Measurements from ENCODE around the gene FRMD4A. TPM values are rescaled to one million over a fixed set of nuclear protein-coding genes. Genes with fewer than 3 reads are reported as not detected.

Gene FRMD4A
- polyA plus RNA-seq, 1 of the 3 experiments (the other 2 are of a cell fraction) = 37.7 TPM

GRCh38 chr10:14356921-14357320 is 26.2 kb upstream of the FRMD4A start (continued):
- no peak for TF ChIP-seq EZH2phosphoT487 (IDR thresholded peaks at IDR 0.05; ENCODE audit: borderline replicate concordance, low read depth)

DNA sequence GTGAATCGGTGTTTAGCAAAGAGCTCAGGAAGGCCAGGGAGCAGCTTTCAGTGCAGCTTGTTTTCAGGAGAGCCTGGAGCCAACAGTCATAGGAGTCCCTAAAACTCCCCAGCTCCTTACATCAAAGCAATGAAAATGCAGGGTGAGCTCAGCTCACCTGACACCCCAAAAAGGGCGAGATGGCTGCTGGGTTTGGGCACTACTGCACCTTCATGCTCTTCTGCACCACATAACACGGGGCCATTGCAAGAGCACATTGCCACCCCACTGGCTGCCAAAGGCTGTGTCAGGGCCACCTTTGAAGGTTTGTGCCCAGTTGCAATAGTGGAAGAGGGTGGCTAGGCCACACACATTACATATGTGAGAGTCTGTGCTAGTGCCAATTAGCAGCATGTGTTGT is 25.0 kb upstream of the FRMD4A start:
- Histone ChIP-seq H3K9ac (no peak overlapping the region), H3K27ac (ENCODE audit: low read depth in 2 of 2, low read length in 1 of 2) (no peak overlapping the region), H3K36me3 (replicated peaks in 1 of 2; ENCODE audit: control insufficient read depth in 1 of 2, insufficient read depth in 2 of 2, low read length in 1 of 2) (no peaks in the 10 kb centered on the region), H3K9me3 (no peaks in the 10 kb centered on the region), H3K27me3 (ENCODE audit: insufficient read depth) (no peaks in the 10 kb centered on the region; the same call in 1 of the 2 replicates), H2AFZ (ENCODE audit: low read depth) (no peak overlapping the region), H4K20me1 (ENCODE audit: insufficient read depth) (no peaks in the 10 kb centered on the region), H3F3A (replicated peaks; ENCODE audit: insufficient read depth) (no peaks in the 10 kb centered on the region), H3K4me3 (ENCODE audit: low read depth in 2 of 2, low read length in 1 of 2) (no peak overlapping the region), H3K4me2 (no peak overlapping the region), H3K79me2 (ENCODE audit: insufficient read depth) (no peaks in the 10 kb centered on the region), H3K4me1 (ENCODE audit: control insufficient read depth in 1 of 2, insufficient read depth in 2 of 2, low read depth in 1 of 2, low read length in 1 of 2) (no peaks in the 10 kb centered on the region), H3K9me2 (no peaks in the 10 kb centered on the region)
- no peak for DNase-seq
- CTCF ChIA-PET = interaction anchor here (0.6 kb wide), 2 partner anchors 22 to 1029 kb away, joined by 3 read pairs; no protein-coding TSS in a partner anchor
- TF ChIP-seq SMC3 (IDR thresholded peaks at IDR 0.05; ENCODE audit: low read depth, low read length) (no peak), JUND (IDR thresholded peaks at IDR 0.05) (no peak), POLR2AphosphoS5 (IDR thresholded peaks at IDR 0.05; ENCODE audit: low read depth, low read length) (no peak), YY1 (IDR thresholded peaks at IDR 0.05; ENCODE audit: low read depth) (no peak), RXRA (IDR thresholded peaks at IDR 0.05; ENCODE audit: borderline replicate concordance, low read depth) (no peak), RCOR1 (IDR thresholded peaks at IDR 0.05; ENCODE audit: low read length) (no peak), MEF2A (IDR thresholded peaks at IDR 0.05; ENCODE audit: borderline replicate concordance, low read depth) (no peak), RAD21 (IDR thresholded peaks at IDR 0.05; ENCODE audit: low read length) (no peak), REST (IDR thresholded peaks at IDR 0.05; ENCODE audit: low read depth, low read length) (no peak), GABPA (IDR thresholded peaks at IDR 0.05; ENCODE audit: low read depth) (no peak), EP300 (IDR thresholded peaks at IDR 0.05; ENCODE audit: borderline replicate concordance in 1 of 2, low read depth in 1 of 2, low read length in 1 of 2) (no peak), FOXJ3 (CRISPR knock-in tag; IDR thresholded peaks at IDR 0.05) (no peak), TEAD4 (IDR thresholded peaks at IDR 0.05; ENCODE audit: borderline replicate concordance, insufficient read depth) (no peak), NFIC (IDR thresholded peaks at IDR 0.05; ENCODE audit: borderline replicate concordance) (no peak), RFX5 (IDR thresholded peaks at IDR 0.05; ENCODE audit: low read length) (no peak), TAF1 (IDR thresholded peaks at IDR 0.05; ENCODE audit: borderline replicate concordance, low read depth, low read length) (no peak), SIN3A (IDR thresholded peaks at IDR 0.05; ENCODE audit: borderline replicate concordance, low read depth, low read length) (no peak)
- TF ChIP-seq, protein P1, sequence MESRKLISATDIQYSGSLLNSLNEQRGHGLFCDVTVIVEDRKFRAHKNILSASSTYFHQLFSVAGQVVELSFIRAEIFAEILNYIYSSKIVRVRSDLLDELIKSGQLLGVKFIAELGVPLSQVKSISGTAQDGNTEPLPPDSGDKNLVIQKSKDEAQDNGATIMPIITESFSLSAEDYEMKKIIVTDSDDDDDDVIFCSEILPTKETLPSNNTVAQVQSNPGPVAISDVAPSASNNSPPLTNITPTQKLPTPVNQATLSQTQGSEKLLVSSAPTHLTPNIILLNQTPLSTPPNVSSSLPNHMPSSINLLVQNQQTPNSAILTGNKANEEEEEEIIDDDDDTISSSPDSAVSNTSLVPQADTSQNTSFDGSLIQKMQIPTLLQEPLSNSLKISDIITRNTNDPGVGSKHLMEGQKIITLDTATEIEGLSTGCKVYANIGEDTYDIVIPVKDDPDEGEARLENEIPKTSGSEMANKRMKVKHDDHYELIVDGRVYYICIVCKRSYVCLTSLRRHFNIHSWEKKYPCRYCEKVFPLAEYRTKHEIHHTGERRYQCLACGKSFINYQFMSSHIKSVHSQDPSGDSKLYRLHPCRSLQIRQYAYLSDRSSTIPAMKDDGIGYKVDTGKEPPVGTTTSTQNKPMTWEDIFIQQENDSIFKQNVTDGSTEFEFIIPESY (IDR thresholded peaks at IDR 0.05; ENCODE audit: borderline replicate concordance, low read depth) = no peak
- TF ChIP-seq, protein P2, sequence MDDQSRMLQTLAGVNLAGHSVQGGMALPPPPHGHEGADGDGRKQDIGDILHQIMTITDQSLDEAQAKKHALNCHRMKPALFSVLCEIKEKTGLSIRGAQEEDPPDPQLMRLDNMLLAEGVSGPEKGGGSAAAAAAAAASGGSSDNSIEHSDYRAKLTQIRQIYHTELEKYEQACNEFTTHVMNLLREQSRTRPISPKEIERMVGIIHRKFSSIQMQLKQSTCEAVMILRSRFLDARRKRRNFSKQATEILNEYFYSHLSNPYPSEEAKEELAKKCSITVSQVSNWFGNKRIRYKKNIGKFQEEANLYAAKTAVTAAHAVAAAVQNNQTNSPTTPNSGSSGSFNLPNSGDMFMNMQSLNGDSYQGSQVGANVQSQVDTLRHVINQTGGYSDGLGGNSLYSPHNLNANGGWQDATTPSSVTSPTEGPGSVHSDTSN (IDR thresholded peaks at IDR 0.05) = no peak
- TF ChIP-seq, protein P3, sequence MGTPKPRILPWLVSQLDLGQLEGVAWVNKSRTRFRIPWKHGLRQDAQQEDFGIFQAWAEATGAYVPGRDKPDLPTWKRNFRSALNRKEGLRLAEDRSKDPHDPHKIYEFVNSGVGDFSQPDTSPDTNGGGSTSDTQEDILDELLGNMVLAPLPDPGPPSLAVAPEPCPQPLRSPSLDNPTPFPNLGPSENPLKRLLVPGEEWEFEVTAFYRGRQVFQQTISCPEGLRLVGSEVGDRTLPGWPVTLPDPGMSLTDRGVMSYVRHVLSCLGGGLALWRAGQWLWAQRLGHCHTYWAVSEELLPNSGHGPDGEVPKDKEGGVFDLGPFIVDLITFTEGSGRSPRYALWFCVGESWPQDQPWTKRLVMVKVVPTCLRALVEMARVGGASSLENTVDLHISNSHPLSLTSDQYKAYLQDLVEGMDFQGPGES (IDR thresholded peaks at IDR 0.05; ENCODE audit: low read depth, low read length) = no peak
- WGBS (ENCODE audit: low lambda C conversion rate) = 45% methylated on average over 1 of the region's 3 CpGs
- POLR2A ChIA-PET = no interaction called here
